Brain microvascular endothelial cell (primary cell): ENCODE results near the gene KCNE4.

Source experiments
- DNase-seq: peaks from one replicate; pipeline ENCODE4 v3.0.0-alpha.2; 2020
- H3K27ac ChIP-seq: fragments of 250-450 bp; sonication (Bioruptor Pico); 2 replicates; pipeline ENCODE4 v1.5.1; 2020; ENCODE audit warnings: mild to moderate bottlenecking, moderate library complexity
- H3K27me3 ChIP-seq: fragments of 250-450 bp; sonication (Bioruptor Pico); replicated peaks from 2 replicates; pipeline ENCODE4 v1.5.1; 2020; ENCODE audit warnings: mild to moderate bottlenecking
- H3K36me3 ChIP-seq: fragments of 250-450 bp; sonication (Bioruptor Pico); replicated peaks from 2 replicates; pipeline ENCODE4 v1.5.1; 2020; ENCODE audit warnings: mild to moderate bottlenecking
- H3K4me3 ChIP-seq: 2 replicates; pipeline ENCODE4 v1.5.1; 2011; ENCODE audit warnings: low read depth, mild to moderate bottlenecking, control low read depth, low read length, moderate library complexity
- in situ Hi-C: cut with HindIII; loops from 2 replicates; pipeline ENCODE4 v1.10.0; 2017; ENCODE audit warnings: low sequenced_read_pairs, low pct_ligation_motif_present
- TF ChIP-seq, protein P1 (sequence below): IDR thresholded peaks from 2 replicates; pipeline ENCODE4 v1.5.1; 2011; ENCODE audit warnings: low read depth, mild to moderate bottlenecking, moderate library complexity, low read length, control low read depth, inconsistent platforms; ENCODE audit errors: missing control alignments

The KCNE4 gene

DNA sequence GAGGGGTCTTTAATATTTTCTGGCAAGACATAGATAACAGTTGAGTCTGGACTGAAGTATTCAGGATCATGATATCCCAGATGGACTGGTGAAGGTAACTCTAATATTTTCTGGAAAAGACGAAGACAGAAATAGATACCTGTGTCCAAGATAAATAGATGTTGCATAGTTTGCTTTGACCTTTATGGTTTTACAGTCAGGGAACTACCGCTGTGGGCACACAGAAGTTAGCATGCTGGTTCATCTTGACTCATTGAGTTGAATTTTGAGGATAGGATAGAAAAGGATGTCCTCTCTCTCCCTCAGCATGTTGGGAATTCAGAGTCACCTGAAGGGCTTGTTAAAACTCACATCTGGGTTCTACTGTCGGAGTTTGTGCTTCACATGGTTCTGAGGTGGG lies 20.8 kb downstream of the KCNE4 start:
- H3K36me3 ChIP-seq, result no peaks in the 10 kb centered on the region
- TF ChIP-seq, protein P1, sequence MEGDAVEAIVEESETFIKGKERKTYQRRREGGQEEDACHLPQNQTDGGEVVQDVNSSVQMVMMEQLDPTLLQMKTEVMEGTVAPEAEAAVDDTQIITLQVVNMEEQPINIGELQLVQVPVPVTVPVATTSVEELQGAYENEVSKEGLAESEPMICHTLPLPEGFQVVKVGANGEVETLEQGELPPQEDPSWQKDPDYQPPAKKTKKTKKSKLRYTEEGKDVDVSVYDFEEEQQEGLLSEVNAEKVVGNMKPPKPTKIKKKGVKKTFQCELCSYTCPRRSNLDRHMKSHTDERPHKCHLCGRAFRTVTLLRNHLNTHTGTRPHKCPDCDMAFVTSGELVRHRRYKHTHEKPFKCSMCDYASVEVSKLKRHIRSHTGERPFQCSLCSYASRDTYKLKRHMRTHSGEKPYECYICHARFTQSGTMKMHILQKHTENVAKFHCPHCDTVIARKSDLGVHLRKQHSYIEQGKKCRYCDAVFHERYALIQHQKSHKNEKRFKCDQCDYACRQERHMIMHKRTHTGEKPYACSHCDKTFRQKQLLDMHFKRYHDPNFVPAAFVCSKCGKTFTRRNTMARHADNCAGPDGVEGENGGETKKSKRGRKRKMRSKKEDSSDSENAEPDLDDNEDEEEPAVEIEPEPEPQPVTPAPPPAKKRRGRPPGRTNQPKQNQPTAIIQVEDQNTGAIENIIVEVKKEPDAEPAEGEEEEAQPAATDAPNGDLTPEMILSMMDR, result no peak
- no peak for DNase-seq
- no peak overlapping the region for H3K27ac ChIP-seq
- no peaks in the 10 kb centered on the region for H3K27me3 ChIP-seq
- no peak overlapping the region for H3K4me3 ChIP-seq
- in situ Hi-C loops, result no loop called here

DNA sequence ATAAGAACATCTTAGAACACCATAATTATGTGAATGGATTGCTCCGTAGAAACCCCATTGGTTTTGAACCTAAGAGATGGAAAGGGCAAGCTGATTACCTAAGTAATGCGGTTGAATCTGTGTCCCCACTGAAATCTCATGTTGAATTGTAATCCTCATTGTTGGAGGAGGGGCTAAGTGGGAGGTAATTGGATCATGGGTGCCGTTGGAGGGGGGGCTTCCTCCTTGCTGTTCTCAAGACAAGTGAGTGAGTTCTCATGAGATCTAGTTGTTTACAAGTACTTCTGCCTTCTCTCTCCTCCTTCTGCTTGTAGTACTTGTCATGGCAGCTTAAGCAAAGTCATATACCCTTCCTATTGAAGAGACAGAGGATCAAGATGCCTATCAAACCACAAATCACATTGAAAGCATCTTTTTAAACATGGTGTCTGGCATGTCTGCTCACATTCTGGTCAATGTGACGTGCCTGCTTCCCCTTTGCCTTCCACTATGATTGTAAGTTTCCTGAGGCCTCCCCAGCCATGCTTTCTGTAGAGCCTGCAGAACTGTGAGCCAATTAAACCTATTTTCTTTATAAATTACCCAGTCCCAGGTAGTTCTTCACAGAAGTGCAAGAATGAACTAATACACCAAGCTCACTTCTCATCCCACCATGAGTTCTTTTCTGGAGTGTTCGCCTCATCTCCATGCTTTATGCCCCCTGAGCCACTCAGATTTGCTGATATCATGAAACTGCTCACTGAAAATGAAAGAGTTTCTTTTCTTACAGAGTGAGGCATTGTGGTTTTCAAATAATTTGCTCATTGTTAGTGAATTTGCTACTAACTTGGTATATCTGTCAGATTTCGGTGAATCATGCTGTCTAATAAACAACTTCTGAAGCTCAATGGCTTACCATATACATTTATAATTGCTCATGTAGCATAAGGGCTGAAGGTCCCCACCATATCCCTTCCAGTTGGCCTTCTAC lies 23.6 kb downstream of the KCNE4 start:
- Histone ChIP-seq H3K27me3 (no peaks in the 10 kb centered on the region), H3K36me3 (no peaks in the 10 kb centered on the region), H3K4me3 (no peak overlapping the region), H3K27ac (peak overlapping the region; percentile 29)
- in situ Hi-C loops, result no loop called here
- TF ChIP-seq, protein P1, result no peak
- no peak for DNase-seq

DNA sequence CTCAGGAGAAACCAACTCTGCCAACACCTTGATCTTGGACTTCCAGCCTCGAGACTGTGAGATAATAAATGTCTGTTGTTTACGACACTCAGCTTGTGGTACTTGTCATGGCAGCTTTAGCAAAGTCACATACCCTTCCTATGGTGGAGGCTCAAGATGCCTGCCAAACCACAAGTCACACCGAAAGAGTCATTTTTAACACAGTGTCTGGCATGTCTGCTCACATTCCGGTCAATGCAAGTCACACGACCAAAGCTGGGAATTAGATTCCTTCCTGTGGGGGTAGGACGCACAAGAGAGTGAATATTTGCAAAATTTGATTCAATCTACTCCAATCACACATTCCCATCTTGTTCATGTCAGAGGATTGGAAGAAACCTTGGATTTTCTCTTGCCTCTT lies 24.6 kb downstream of the KCNE4 start:
- H3K4me3 ChIP-seq, result no peak overlapping the region
- no peaks in the 10 kb centered on the region for H3K27me3 ChIP-seq
- TF ChIP-seq, protein P1, result no peak
- H3K36me3 ChIP-seq, result no peaks in the 10 kb centered on the region
- peak; percentile 82 for DNase-seq
- H3K27ac ChIP-seq, result peak overlapping the region; percentile 29
- in situ Hi-C loops, result no loop called here

DNA sequence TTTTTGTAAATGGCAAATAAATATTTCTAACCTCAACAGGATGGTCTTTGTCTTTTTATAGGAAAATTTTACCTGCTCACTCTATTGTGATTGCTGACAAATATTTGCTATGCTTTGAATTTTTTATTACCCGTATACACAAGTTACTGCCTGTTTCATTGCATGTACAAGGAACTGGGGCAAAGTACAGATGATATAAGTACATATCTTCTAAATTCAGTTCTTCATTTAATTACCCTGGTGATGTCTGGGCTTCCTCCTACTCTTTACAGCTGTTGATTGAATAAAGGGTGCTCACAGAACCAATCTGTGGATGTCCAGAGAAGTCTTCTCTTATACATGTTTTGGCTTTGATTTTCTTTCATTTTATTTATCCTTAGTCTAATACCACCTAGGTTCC lies 26.5 kb downstream of the KCNE4 start:
- H3K36me3 ChIP-seq, result no peaks in the 10 kb centered on the region
- DNase-seq, result no peak
- in situ Hi-C loops, result no loop called here

DNA sequence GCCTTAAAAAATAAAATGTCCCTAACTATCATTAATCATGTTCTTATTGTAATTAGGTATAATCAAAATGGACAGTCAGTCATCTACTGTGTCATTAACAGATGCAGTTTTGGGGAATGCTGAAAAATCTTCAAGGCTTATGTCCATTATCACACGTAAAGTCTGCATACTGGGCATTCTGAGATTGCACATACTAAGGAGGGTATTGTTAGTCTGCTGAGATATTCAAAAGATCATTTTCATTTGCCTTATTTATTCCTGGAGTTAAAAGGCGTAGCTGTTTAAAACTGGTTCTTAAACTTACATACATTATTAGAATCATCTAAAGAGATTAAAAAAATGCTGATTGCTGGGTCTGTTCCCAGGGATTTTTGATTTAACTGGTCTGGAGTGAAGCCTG lies 27.4 kb downstream of the KCNE4 start:
- Histone ChIP-seq H3K4me3 (no peak overlapping the region), H3K27me3 (no peaks in the 10 kb centered on the region), H3K36me3 (no peaks in the 10 kb centered on the region), H3K27ac (no peak overlapping the region)
- in situ Hi-C loops, result no loop called here
- DNase-seq, result no peak
- TF ChIP-seq, protein P1, result no peak

More for the DNA sequence above, 26.5 kb downstream of the KCNE4 start:
- TF ChIP-seq, protein P1, result no peak
- Histone ChIP-seq H3K27me3 (no peaks in the 10 kb centered on the region), H3K27ac (no peak overlapping the region), H3K4me3 (no peak overlapping the region)
